HepG2 (cell line): Measurements from ENCODE around the gene NOTCH3. TPM values are rescaled to one million over a fixed set of nuclear protein-coding genes. Genes with fewer than 3 reads are reported as not detected.

Source experiments
- ATRX ChIP-seq: sonication (generic); formaldehyde crosslinking; IDR thresholded peaks from 2 replicates; pipeline ENCODE4 v1.4.0; 2020; ENCODE audit warnings: missing genetic modification reagents, borderline replicate concordance
- FOSL2 ChIP-seq: sonication (generic); formaldehyde crosslinking; IDR thresholded peaks from 2 replicates; pipeline ENCODE4 v1.4.0; 2020; ENCODE audit warnings: missing genetic modification reagents
- IRX3 ChIP-seq: sonication (generic); formaldehyde crosslinking; IDR thresholded peaks from 2 replicates; pipeline ENCODE4 v1.8.1; 2023; ENCODE audit warnings: mild to moderate bottlenecking, low read depth, missing genetic modification reagents, borderline replicate concordance
- KDM1A ChIP-seq: IDR thresholded peaks from 2 replicates; pipeline ENCODE4 v1.6.1; 2016; ENCODE audit warnings: missing compliant biosample characterization
- KLF16 ChIP-seq, 2 experiments: sonication (generic) in 1 of 2; formaldehyde crosslinking in 1 of 2; IDR thresholded peaks; 2 replicates each; pipeline versions ENCODE4 v1.6.1 to v1.8.0; 2016 to 2023; ENCODE audit warnings: missing genetic modification reagents in 2 of 2, missing compliant biosample characterization in 1 of 2
- MED13 ChIP-seq: sonication (generic); formaldehyde crosslinking; IDR thresholded peaks from 2 replicates; pipeline ENCODE4 v1.5.0; 2020; ENCODE audit warnings: missing genetic modification reagents
- NCOA1 ChIP-seq: sonication (generic); formaldehyde crosslinking; IDR thresholded peaks from 2 replicates; pipeline ENCODE4 v1.9.0; 2021; ENCODE audit warnings: missing genetic modification reagents
- POGZ ChIP-seq: sonication (generic); formaldehyde crosslinking; IDR thresholded peaks from 2 replicates; pipeline ENCODE4 v1.4.0; 2020; ENCODE audit warnings: mild to moderate bottlenecking, missing genetic modification reagents
- TBX2 ChIP-seq: sonication (generic); formaldehyde crosslinking; IDR thresholded peaks from 2 replicates; pipeline ENCODE4 v1.5.0; 2020; ENCODE audit warnings: missing genetic modification reagents, mild to moderate bottlenecking, borderline replicate concordance
- ZEB1 ChIP-seq: IDR thresholded peaks from 2 replicates; pipeline ENCODE4 v1.6.1; 2012; ENCODE audit warnings: mild to moderate bottlenecking, low read depth, inconsistent platforms; ENCODE audit not compliant: insufficient replicate concordance
- ZNF432 ChIP-seq: sonication (generic); formaldehyde crosslinking; IDR thresholded peaks from 2 replicates; pipeline ENCODE4 v1.5.0; 2020; ENCODE audit warnings: missing genetic modification reagents, mild to moderate bottlenecking, borderline replicate concordance
- ZNF484 ChIP-seq: sonication (generic); formaldehyde crosslinking; IDR thresholded peaks from 2 replicates; pipeline ENCODE4 v1.5.1; 2020; ENCODE audit warnings: mild to moderate bottlenecking, low read depth, missing genetic modification reagents, borderline replicate concordance
- ZNF496 ChIP-seq: sonication (generic); formaldehyde crosslinking; IDR thresholded peaks from 2 replicates; pipeline ENCODE4 v1.8.1; 2023; ENCODE audit warnings: mild to moderate bottlenecking, moderate library complexity, missing genetic modification reagents; ENCODE audit not compliant: insufficient replicate concordance
- ZNF772 ChIP-seq: sonication (generic); formaldehyde crosslinking; IDR thresholded peaks from 2 replicates; pipeline ENCODE4 v1.5.0; 2020; ENCODE audit warnings: mild to moderate bottlenecking, missing genetic modification reagents
- ZNF776 ChIP-seq: sonication (generic); formaldehyde crosslinking; IDR thresholded peaks from 2 replicates; pipeline ENCODE4 v1.4.0; 2020; ENCODE audit warnings: mild to moderate bottlenecking, missing genetic modification reagents
- ZNF879 ChIP-seq: sonication (generic); formaldehyde crosslinking; IDR thresholded peaks from 2 replicates; pipeline ENCODE4 v1.8.1; 2023; ENCODE audit warnings: missing genetic modification reagents
- ZSCAN25 ChIP-seq: sonication (generic); formaldehyde crosslinking; IDR thresholded peaks from 2 replicates; pipeline ENCODE4 v1.8.0; 2022; ENCODE audit warnings: mild to moderate bottlenecking, missing genetic modification reagents
- polyA plus RNA-seq, 8 experiments: library from polyadenylated mRNA; depleted of rRNA in 3 of 8; stranded (reverse) in 7 of 8; unstranded in 1 of 8; fragments of >200 nt; fragmentation: Illumina TruSeq in 4 of 8; extraction: Trizol in 4 of 8; gene quantifications; 2 replicates each; pipeline versions ENCODE4 v1.2.1 to v1.2.3, GENCODE V29; 2011 to 2016; ENCODE audit warnings: low read depth in 4 of 8, missing spikeins in 1 of 8, mixed read lengths in 1 of 8; ENCODE audit not compliant: insufficient read depth in 1 of 8
- total RNA-seq, 5 experiments: library from RNA; depleted of rRNA; stranded (reverse); fragments of >200 nt; fragmentation: Illumina TruSeq; extraction: Trizol; gene quantifications; 2 replicates each; pipeline ENCODE4 v1.2.3, GENCODE V29; 2016; ENCODE audit warnings: low read depth in 1 of 5
- TF ChIP-seq, protein P1 (sequence below): sonication (generic); formaldehyde crosslinking; IDR thresholded peaks from 2 replicates; pipeline ENCODE4 v1.5.0; 2020; ENCODE audit warnings: mild to moderate bottlenecking, missing genetic modification reagents, moderate library complexity
- TF ChIP-seq, protein P2 (sequence below): IDR thresholded peaks from 2 replicates; pipeline ENCODE4 v1.6.1; 2018; ENCODE audit warnings: missing genetic modification reagents
- TF ChIP-seq, protein P3 (sequence below): sonication (generic); formaldehyde crosslinking; IDR thresholded peaks from 2 replicates; pipeline ENCODE4 v1.8.1; 2022; ENCODE audit warnings: low read depth, mild to moderate bottlenecking, missing genetic modification reagents
- TF ChIP-seq, protein P4 (sequence below): IDR thresholded peaks from 2 replicates; pipeline ENCODE4 v1.6.1; 2012; ENCODE audit warnings: low read length, improper control_type of control experiment

The NOTCH3 gene
- total and polyA plus RNA-seq, 2 of the 13 experiments (the other 11 are each of a cell fraction or from before 2014, with no cell fraction given), result 0.09 to 0.28 TPM

DNA sequence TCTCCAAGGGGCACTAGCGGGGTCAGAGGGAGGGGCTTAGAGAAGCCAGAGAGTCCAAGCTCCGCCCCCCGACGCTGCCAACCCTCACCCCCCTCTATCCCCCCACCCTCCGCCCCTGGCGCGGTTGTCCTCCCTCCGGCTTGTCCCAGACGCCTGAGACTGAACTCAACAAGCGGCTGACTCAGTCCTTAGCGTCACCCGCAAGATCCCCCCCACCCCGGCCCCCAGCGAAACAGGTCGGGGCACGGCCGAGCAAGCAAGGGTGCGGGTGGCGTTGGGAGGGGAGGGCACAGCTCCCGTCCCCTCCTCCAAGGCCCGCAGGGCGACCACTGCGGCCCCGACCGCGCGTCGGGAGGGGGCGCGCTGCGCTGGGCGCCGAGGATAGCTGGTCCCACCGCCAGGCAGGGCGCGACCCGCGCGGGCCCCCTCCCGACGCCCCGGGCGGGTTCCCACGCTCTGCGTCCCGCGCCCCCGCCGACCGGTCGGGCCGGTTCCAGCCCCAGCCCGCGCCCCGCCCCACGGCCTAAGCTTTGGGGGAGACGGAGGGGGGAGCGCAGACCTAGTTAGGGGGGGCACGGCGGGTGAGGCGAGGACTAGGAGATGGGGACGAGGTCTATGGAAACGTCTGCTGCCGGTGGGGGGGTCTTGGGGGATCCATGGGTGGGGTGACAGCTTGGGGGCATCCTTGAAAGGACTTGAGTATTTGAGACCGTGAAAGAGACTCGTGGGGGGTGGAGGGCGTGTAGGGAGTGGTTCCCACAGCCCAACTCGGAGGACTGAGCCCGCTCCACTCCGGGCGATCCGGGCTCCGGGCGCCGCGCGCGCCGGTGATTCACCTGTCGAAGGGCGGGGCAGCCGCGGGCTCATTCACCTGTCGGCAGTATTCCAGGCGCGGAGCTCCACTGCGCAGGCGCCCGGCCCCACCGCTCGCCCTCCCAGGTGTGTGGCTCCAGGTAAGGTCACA is 5.1 kb downstream of the NOTCH3 start (continued):
- TF ChIP-seq, protein P1, sequence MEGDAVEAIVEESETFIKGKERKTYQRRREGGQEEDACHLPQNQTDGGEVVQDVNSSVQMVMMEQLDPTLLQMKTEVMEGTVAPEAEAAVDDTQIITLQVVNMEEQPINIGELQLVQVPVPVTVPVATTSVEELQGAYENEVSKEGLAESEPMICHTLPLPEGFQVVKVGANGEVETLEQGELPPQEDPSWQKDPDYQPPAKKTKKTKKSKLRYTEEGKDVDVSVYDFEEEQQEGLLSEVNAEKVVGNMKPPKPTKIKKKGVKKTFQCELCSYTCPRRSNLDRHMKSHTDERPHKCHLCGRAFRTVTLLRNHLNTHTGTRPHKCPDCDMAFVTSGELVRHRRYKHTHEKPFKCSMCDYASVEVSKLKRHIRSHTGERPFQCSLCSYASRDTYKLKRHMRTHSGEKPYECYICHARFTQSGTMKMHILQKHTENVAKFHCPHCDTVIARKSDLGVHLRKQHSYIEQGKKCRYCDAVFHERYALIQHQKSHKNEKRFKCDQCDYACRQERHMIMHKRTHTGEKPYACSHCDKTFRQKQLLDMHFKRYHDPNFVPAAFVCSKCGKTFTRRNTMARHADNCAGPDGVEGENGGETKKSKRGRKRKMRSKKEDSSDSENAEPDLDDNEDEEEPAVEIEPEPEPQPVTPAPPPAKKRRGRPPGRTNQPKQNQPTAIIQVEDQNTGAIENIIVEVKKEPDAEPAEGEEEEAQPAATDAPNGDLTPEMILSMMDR (CRISPR knock-in tag), result peak; percentile 51
- no peak for TF ChIP-seq TBX2 (CRISPR knock-in tag)
- TF ChIP-seq ZNF776, result no peak
- no peak for TF ChIP-seq IRX3
- TF ChIP-seq KLF16 (CRISPR knock-in tag; IDR thresholded peaks at IDR 0.05), result no peak
- TF ChIP-seq ATRX (CRISPR knock-in tag), result no peak
- TF ChIP-seq, protein P2, sequence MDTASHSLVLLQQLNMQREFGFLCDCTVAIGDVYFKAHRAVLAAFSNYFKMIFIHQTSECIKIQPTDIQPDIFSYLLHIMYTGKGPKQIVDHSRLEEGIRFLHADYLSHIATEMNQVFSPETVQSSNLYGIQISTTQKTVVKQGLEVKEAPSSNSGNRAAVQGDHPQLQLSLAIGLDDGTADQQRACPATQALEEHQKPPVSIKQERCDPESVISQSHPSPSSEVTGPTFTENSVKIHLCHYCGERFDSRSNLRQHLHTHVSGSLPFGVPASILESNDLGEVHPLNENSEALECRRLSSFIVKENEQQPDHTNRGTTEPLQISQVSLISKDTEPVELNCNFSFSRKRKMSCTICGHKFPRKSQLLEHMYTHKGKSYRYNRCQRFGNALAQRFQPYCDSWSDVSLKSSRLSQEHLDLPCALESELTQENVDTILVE (CRISPR knock-in tag), result no peak
- TF ChIP-seq POGZ, result no peak
- TF ChIP-seq ZNF432 (CRISPR knock-in tag), result no peak
- no peak for TF ChIP-seq NCOA1 (CRISPR knock-in tag)
- TF ChIP-seq, protein P3, sequence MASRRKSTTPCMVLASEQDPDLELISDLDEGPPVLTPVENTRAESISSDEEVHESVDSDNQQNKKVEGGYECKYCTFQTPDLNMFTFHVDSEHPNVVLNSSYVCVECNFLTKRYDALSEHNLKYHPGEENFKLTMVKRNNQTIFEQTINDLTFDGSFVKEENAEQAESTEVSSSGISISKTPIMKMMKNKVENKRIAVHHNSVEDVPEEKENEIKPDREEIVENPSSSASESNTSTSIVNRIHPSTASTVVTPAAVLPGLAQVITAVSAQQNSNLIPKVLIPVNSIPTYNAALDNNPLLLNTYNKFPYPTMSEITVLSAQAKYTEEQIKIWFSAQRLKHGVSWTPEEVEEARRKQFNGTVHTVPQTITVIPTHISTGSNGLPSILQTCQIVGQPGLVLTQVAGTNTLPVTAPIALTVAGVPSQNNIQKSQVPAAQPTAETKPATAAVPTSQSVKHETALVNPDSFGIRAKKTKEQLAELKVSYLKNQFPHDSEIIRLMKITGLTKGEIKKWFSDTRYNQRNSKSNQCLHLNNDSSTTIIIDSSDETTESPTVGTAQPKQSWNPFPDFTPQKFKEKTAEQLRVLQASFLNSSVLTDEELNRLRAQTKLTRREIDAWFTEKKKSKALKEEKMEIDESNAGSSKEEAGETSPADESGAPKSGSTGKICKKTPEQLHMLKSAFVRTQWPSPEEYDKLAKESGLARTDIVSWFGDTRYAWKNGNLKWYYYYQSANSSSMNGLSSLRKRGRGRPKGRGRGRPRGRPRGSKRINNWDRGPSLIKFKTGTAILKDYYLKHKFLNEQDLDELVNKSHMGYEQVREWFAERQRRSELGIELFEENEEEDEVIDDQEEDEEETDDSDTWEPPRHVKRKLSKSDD (CRISPR knock-in tag), result no peak
- peak; percentile 81 for TF ChIP-seq FOSL2 (CRISPR knock-in tag)
- no peak for TF ChIP-seq ZNF484 (CRISPR knock-in tag)
- TF ChIP-seq ZSCAN25 (CRISPR knock-in tag), result no peak
- TF ChIP-seq KDM1A (CRISPR knock-in tag), result no peak
- TF ChIP-seq MED13, result no peak
- peak; percentile 97 for TF ChIP-seq ZEB1
- TF ChIP-seq ZNF879 (CRISPR knock-in tag), result no peak
- TF ChIP-seq, protein P4, sequence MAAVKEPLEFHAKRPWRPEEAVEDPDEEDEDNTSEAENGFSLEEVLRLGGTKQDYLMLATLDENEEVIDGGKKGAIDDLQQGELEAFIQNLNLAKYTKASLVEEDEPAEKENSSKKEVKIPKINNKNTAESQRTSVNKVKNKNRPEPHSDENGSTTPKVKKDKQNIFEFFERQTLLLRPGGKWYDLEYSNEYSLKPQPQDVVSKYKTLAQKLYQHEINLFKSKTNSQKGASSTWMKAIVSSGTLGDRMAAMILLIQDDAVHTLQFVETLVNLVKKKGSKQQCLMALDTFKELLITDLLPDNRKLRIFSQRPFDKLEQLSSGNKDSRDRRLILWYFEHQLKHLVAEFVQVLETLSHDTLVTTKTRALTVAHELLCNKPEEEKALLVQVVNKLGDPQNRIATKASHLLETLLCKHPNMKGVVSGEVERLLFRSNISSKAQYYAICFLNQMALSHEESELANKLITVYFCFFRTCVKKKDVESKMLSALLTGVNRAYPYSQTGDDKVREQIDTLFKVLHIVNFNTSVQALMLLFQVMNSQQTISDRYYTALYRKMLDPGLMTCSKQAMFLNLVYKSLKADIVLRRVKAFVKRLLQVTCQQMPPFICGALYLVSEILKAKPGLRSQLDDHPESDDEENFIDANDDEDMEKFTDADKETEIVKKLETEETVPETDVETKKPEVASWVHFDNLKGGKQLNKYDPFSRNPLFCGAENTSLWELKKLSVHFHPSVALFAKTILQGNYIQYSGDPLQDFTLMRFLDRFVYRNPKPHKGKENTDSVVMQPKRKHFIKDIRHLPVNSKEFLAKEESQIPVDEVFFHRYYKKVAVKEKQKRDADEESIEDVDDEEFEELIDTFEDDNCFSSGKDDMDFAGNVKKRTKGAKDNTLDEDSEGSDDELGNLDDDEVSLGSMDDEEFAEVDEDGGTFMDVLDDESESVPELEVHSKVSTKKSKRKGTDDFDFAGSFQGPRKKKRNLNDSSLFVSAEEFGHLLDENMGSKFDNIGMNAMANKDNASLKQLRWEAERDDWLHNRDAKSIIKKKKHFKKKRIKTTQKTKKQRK, result no peak
- no peak for TF ChIP-seq ZNF496 (CRISPR knock-in tag)
- no peak for TF ChIP-seq ZNF772 (CRISPR knock-in tag)
